ENCODE measurements around the gene CRYBA4.

Gene CRYBA4

DNA sequence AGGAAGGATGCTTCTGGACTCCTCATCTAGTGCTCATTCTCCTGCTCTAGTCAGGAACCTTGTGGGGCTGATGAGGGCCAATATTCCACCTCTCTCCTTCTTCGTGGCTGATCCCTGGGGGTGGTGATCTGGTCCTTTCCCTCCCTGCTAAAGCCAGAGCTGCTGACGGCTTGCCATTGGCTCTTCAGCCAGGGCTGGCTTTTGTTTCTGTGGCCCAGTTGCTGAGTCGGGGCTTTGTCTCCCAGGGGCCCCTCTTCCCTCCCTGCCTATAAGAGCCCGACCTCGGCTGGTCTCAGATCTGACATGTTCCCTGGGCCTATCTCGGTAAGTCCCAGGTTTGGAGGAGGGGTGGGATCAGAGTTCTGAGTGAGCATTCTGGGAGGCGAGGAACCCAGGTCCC, at the start of gene CRYBA4:
CRYBA4 (plus strand) TSS at position 301 of the 400 bp plus-strand sequence. CDS start 634 bp downstream, outside the sequence.
- DNase-seq = no peak

DNA sequence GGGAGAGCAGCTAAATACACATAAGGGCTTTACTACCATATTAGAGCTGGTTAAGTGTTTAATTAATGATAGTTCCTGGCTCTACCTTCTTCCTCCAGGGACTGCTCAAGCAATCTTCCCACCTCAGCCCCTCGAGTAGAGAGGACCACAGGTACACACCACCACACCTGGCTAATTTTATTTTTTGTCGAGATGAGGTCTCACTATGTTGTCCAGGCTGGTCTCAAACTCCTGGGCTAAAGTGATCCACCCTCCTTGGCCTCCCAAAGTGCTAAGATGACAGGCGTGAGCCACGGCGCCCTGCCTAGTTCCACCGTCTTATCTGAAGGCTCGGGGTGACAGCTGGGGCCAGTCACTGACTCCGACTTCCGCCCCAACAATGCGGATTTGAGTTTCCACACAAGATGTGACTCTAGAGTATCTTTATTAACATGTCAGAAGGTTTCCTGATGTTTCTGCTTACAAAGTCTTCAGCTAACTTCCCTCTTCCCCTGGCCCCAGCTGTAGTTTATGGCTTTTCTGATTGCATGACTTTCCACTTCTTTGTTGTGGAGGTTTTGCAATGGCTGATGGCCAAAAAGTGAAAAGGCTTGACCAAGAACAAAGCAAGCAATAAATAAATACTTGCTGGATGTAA, 48.6 kb upstream of the CRYBA4 start:
- DNase-seq = peak; percentile 54

DNA sequence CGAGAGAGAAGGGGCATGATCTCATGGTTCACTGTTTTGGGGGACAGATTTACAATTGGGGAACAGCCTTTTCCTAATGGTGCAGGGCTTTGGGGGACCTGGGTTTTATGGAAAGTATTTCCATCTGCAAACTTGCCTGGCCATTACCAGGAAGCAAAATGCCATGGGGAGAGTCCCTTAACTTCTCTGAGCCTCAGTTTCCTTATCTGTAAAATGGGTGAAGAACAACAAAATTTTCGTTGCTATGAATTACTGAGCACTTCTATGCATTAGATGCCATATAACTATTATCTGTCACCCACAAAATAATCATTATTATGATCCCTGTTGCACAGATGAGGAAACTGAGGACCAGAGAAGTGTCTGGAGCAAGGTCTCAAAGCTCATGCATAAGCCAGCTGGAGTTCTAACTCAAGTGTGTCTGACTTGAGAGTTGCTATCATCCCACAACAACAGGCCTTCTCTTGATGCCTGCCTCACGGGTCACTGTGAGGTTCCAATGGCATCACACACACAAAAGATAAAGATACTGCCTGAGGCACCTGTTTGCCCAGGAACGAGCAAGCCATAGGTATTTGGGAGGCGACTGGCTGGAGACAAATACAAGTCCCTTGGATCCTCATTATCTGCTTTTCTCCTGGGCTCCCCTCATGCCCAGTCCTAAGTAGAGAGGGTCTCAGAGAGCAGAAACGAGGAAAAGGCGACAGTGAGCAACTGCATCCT, 47.6 kb upstream of the CRYBA4 start:
- DNase-seq = no peak

DNA sequence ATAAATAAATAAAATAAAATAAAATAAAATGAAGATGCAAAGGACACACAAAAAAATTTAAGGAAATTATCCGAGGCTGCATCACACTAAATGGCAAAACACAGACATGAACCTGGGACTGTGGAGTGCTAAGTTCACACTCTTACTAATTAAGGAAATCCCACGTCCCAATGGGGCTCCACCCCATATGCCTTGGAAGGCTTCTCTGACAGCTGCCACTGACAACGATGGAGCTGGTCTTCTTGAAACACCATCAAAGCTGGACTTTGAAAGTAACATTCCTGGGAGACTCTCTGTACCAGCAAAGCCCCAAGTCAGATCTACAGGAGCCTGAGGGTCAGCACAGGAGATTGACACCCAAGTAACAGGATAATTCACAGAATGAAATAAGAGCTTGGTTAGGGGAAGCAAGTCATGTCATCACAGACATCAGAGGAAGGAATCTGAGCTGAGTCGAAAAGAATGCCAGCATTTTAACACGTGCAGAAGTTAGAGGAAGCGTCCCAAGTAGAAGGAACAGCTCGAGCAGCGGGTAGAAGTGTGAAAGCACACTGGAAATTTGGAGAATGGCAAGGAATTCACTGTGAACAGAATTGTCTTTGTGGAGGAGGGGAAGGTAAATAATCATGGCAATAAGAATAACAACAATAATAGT, 45.6 kb upstream of the CRYBA4 start:
- DNase-seq = no peak

DNA sequence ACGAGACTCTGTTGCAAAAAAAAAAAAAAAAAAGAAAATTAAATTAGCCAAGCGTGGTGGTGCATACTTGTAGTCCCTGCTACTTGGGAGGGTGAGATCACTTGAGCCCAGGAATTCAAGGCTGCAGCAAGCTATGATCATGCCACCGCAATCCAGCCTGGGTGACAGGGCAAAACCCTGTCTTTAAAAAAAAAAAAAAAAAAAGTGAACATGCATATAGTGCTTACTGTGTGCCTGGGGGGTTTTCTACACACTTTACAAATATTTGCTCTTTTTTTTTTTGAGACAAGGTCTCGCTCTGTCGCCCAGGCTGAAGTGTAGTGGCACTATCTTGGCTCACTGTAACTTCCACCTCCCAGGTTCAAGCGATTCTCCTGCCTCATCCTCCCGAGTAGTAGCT, 44.7 kb upstream of the CRYBA4 start:
- DNase-seq = no peak

DNA sequence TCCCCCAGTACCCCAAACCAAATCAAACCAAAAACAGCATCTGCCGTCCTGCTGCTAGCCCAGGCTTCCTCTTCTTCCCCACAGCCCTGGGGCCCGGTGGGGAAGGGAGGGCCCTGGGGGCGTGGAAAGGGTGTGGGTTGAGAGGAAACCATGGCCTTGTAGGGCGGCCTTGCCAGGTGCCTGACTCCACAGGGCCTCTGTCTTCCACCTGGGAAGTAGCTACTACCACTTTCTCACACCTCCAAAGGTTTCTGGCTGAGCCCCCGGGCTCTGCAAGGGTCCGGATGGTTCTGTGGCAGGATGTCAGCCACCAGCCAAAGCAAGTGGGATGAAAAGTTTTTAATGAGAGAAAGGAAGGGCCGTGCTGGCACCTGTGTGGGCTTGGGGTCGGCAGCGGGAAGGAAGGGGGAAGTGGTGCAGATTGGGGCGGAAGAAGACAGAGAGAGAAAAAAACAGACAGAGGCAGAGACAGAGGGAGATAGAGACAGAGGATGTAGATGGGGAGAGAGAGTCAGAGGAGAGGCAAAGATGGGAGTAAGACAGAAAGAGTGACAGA, 42.4 kb upstream of the CRYBA4 start:
- DNase-seq = no peak

DNA sequence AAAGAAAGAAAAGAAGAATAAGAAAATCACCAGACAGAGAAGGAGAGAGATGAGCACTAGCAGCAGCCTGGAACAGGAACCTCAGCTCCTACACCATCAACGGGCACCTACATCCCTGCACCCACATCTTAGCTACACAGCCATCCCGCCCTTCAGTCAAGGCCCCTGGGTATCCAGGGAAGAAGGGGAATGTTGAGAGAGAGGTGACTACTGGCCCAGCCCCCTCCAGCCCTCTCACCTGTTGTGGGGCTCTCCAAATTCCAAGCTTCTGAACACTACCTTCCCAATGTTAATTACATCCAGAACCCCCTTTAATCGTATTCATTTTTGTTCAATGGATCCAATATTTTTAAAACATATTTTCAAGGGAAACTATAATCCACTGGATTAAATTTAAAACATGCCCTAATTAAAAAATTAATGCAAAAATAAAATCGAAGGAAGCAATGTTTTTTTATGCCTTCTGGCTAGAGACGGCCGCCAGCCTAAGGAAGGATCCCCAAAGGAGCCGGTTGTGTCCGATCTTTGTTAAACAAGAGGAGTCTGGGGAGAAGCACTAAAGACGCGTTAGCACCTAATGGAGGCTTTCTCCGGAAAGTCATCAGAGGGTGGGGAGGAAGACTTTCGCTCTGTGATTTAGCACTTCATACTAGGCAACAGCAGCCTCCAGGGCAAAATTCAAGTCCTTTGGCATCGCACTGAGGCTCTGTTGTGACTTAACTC, 41.4 kb upstream of the CRYBA4 start:
- DNase-seq = no peak

DNA sequence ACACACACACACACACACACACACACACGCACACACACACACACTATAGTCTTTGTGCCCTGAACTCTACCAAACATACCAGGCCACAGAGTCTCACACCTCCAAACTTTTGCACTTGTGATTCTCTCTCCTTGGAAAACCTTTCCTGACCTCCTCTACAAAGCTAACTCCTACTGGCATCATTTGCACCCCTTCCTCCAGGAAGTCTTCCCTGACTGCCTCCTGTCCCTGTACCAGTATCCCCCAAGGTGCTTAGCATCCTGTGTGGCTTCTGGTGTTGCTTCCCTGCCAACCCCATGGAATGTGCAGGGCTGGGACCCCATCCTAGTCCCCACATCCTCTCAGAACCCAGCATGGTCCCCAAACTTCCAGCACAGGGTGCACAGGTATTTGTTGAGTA, 40.7 kb upstream of the CRYBA4 start:
- DNase-seq = no peak

DNA sequence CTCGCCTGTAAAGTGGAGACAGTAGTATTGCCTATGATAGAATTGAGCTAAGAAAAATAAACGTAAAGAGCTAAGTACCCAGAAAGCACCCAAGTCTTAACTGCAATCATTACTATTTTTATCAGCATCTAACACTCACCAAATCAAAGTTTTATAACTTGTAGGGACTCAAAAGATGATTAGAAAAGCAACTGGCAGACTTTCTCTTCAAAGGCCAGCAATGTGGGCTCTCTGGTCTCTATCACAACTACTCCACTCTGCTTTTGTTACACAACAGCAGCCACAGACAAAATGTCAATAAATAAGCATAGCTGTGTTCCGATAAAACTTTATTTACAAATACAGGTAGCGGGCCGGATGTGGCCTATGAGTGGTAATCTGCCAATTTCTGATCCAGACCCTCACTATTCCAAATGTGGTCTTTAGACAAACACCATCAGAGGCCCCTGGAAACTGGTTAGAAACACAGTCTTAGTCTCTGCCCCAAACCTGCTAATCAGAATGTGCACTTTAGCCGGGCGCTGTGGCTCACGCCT, 40.1 kb upstream of the CRYBA4 start:
- DNase-seq = no peak

DNA sequence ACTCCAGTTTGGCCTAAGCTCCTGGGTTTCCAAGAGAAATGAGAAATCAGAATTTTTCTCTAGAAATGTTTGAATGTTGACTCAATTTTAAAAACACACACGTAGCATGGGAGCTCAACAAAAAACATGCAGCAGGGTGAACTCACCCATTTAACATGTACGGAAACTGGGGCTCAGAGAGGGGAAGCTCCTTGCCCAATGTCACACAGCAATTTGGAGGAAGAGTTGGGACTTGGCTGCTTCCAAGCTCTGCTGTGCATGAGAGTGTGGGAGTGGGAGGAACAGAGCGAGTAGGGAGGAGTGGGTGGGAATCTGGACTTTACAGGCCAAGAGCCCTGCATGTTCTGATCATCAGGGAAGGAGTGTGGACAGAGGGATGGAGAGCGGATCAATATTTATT, 37.8 kb upstream of the CRYBA4 start:
- DNase-seq = no peak

DNA sequence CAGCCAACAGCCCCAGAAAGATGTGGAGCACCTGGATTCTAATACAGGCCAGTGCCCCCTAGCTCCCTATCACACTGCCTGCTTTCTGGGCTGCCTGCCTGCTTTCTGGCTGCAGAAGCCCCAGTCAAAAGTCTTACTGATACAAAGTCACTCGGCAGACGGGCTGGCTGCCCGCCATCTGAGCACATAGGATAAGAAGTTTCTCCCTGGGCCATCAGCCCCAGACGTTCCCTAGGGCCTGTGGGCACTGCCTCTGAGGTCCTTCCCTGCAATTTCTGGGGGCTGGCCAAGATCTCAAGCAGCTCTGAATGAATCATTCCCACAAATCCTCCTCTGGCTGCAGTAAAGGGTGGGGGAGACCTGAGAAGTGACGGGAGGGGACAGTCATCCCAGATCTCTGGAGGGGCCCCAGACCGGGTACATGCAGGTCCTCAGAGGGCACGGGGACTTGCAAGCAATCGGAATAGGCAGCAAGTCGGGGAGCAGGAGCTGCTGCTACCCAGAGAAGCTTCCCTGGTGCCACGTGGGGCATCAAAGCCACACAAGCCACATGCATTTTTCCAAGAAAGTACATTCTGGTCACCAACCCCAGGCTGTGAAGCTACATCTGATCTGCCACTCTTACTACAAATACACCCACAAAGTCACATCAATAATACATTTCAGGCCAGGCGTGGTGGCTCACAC, 36.5 kb upstream of the CRYBA4 start:
- peak; percentile 54 for DNase-seq

DNA sequence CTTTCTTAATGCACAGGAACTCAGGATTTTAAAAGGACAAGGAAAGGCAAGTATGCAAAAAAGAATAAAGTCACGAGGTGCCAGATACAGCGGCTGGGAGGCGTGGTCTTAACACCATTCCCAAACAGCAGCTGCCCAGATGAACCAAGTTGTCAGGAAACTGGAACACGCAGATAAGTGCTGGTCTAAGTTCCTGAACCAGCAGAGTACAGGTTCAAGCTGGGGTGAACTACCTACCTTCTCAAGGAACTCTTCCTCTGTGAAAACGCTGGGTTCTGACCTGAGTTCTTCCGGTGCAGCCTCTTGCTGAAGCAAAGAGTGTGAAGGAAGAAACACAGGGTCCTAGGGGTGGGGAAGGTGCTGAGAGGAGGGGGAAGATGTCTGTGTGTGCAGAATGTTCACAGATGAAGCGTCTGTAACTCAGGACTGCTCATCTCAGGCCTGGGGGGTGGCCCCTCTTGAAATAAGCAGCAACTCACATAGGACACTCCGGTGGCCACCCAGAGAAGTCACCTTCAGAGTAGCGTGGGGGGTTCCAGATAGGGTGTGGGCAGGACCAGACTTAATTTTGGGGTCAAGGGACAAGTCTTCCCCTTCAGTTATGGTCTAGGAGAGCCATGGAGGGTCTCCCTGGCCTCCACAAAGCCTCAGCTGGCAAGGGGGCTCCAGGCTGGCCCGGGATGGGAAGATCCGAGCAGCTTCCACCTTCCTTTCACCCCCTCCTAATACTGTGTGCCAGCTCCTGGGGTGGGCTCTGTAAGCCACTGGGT, 35.0 kb upstream of the CRYBA4 start:
- DNase-seq = no peak

DNA sequence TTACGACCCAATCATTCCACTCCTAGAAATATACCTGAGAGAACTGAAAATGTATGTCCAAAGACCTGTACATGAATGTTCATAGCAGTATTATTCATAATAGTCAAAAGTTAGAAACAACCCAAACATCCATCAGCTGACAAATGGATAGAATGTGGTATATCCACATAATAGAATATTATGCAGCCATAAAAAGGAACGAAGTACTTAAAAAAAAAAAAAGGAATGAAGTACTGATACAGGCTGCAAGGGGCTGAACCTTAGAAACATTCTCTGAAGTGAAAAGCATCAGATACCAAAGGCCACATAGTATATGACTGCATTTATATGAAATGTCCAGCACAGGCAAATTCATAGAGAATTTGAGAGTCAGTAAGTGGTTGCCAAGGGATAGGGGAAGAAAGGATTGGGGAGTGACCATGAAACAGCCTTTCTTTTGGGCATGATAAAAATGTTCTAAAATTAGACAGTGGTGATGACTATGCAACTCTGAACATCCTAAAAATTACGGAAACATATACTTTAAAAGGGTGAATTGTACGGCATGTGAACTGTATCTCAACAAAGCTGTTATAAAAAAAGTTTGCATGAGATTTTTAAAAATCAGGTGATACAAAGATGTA, 33.7 kb upstream of the CRYBA4 start:
- no peak for DNase-seq

DNA sequence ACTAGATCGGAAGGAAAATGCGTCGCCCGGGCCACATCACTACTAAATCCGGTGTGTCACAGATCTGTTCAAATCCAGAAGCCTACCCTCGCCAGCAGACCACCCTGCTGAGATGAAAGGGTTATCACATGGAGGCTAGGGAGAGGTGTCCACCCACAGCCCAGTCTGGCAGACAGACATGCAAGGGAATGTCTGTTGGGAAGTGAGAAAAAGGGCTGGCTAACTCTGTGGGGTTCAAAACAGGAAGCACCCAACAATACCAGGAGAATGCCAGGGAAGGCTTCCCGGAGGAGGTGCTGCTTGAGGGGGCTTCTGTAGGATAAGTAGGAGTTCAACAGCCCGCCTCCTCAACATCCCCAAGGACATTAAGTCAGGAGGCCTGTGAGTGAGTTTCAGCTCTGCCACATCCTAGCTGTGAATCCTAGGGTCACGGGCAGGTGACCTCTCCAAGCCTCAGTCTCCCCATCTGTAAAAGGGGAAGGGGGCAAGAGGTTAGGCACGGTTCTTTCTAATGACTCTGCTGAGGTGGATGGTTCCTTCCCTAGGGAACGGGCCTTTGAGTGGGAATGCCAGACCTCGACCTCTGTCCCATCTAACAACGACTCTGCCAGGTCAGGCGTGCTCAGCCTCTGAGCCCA, 32.9 kb upstream of the CRYBA4 start:
- DNase-seq = no peak

DNA sequence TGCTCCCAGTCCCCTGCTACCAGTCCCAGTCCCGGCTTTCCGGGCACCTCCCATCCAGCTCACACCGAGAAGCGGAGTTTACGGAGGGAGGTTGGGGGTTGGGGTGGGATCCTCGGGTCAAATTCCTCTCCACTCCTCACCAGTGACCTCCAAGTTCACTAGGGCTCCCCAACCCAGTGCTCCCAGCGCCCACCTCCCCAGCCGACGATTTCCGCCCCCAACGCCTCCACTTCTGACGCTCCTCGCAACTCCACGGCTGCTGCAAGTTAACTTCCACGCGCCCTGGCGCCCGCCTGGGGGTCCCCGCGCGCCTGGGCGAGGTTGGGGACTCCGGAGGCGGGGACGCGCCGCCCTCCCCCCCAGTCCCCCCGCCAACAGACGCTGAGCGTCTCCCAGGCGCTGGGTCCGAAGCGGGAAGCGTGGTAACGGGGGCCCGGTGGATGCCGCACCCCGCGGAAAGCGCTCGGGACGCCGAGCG, 32.4 kb upstream of the CRYBA4 start:
- no peak for DNase-seq

DNA sequence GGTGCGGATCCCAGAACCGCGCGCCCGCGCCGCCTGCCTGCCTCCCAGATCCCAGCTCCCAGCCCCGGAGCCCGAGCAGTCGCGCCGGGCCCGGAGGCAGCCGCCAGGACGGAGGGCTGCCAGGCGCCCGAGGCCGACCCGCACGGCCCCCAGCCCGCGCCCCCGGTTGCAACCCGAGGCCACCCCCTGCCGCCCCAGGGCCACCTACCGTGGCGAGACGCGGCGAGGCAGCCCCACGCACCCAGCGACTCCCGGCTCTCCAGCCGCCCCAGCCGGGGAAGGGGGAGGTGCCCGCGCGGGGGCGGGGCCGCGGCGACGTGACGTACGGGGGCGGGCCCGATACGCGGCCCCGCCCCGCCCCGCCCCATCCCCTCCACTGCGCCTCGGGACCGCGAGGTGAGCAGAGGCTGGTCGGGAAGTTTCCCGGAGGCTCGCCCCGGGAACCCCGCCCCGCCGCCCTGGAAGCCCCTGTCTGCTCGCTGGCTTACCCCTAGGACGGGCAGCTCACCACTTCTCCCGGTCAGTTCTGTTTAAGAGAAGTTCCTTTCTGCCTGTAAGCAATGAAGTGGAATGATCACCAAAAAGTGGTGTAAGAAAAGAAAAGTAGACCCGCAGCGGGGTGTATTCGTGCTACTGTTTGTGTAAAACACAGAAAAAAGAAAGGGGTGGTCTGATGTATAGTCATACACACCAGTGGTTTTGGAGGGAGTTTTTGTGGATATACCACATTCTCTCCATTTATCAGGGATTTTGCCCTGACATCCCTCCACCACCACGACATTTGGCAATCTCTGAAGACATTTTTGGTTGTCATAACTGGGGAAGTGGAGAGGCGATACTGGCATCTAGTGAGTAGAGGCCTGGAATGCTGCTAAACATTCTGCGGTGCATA, 31.7 kb upstream of the CRYBA4 start, which contains the start of gene TPST2:
TPST2 (minus strand) TSS at position 288 of the 892 bp plus-strand sequence. CDS start 48,502 bp downstream, outside the sequence.
- DNase-seq = peak; percentile 4

DNA sequence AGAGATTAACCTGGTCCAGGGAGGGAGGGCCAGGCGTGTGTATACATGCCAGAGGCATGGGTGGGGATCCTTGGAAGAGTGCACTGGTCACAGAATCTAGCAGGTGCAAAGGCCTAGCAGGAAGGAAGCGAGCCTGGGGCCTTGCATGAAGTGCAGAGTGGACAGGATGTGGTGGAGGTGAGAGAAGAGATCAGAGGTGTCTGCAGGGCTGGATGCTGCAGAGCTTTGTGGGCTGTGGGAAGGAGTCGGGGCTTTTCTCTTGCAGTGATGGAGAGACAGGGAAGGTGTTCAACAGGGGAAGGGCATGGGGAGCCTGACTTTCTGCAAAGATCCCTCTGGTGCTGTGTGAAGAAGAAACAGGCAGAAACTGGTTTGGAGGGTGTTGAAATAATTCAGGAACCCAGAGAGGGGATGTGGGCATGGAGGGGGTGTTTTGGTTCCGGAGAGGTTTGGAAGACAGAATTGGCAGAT, 29.3 kb upstream of the CRYBA4 start:
- no peak for DNase-seq

DNA sequence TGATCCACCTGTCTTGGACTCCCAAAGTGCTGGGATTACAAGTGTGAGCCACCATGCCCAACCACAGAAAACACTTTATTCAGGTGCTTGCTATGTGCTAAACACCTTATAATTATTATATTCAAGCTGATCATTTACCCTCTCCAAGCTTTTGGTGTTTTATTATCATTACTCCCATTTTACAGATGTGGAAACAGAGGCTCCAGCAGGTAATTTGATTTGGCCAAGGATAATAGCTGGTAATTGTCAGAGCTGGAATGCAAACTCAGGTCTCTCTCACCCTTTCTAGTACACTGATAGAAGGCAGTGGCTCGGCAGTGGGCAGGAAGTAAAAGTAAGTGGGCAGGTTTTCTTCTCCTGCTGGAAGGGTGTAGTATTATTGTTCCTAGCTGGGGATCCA, 28.0 kb upstream of the CRYBA4 start:
- no peak for DNase-seq

DNA sequence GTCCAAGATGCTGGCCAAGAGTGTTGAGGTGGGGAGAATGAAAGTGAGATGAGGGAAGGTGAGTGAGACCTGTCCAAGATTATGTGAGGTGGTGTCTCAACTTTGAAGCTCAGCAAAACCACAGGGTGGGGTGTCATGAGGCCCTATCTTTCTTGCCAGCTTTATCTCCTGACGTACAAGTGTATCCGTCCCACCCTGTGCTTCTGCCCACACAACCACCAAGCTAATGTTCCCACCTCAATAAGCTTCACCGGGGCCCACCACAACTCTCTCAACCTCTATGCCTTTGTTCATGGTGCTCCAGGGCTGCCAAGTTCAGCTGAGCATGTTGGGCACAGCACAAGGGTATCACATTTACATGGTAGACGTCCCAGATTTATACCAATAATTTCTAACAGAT, 24.7 kb upstream of the CRYBA4 start:
- no peak for DNase-seq
